GM21528 (cell line): ENCODE data around the gene IFIH1.
A peak's percentile ranks its signal among the peaks of the same experiment; 100 is the strongest.

Experiments
- ATAC-seq: cut with Tn5 transposase; IDR thresholded peaks from one replicate; pipeline ENCODE4 v1.9.1; 2021; ENCODE audit warnings: mild to moderate bottlenecking, moderate library complexity; ENCODE audit not compliant: unreplicated experiment, low FRiP score

The IFIH1 gene

GRCh38 chr2:162318328-162319180 is at the start of gene IFIH1:
Gene IFIH1, minus strand, starts transcription at chr2:162318684. Its CDS starts 377 bp downstream, at chr2:162318307.
- ATAC-seq: peak; percentile 83

GRCh38 chr2:162365392-162365791 is 46.9 kb upstream of the IFIH1 start:
- ATAC-seq: no peak

GRCh38 chr2:162344617-162344950 is 26.1 kb upstream of the IFIH1 start:
- no peak for ATAC-seq

- ATAC-seq: peak; percentile 100
Measured at GRCh38 chr2:162343824-162344616, 25.5 kb upstream of the IFIH1 start, which contains the start of gene GCA. Gene GCA, plus strand, starts transcription at chr2:162344132. Its CDS starts 117 bp downstream, at chr2:162344249.

- ATAC-seq: no peak
Measured at GRCh38 chr2:162343492-162343823, 25.0 kb upstream of the IFIH1 start.

- no peak for ATAC-seq
Measured at GRCh38 chr2:162342841-162343240, 24.4 kb upstream of the IFIH1 start.

- ATAC-seq: no peak
Measured at GRCh38 chr2:162342321-162342720, 23.8 kb upstream of the IFIH1 start.

- ATAC-seq: no peak
Measured at GRCh38 chr2:162340822-162341221, 22.3 kb upstream of the IFIH1 start.

- ATAC-seq: no peak
Measured at GRCh38 chr2:162337868-162338267, 19.4 kb upstream of the IFIH1 start.

GRCh38 chr2:162333968-162334367 is 15.5 kb upstream of the IFIH1 start:
- ATAC-seq: peak; percentile 50

GRCh38 chr2:162330881-162331280 is 12.4 kb upstream of the IFIH1 start:
- no peak for ATAC-seq

- peak; percentile 76 for ATAC-seq
Measured at GRCh38 chr2:162328424-162329157, 10.1 kb upstream of the IFIH1 start.

GRCh38 chr2:162327806-162328205 is 9.3 kb upstream of the IFIH1 start:
- ATAC-seq: no peak

- no peak for ATAC-seq
Measured at GRCh38 chr2:162327134-162327769, 8.8 kb upstream of the IFIH1 start.

GRCh38 chr2:162324953-162325352 is 6.5 kb upstream of the IFIH1 start:
- ATAC-seq: no peak

GRCh38 chr2:162320864-162321517 is 2.5 kb upstream of the IFIH1 start:
- ATAC-seq: no peak

GRCh38 chr2:162317861-162318327 is 590 bp downstream of the IFIH1 start:
- peak; percentile 15 for ATAC-seq

- no peak for ATAC-seq
Measured at GRCh38 chr2:162317058-162317742, 1.3 kb downstream of the IFIH1 start.

GRCh38 chr2:162316590-162316989 is 1.9 kb downstream of the IFIH1 start:
- ATAC-seq: no peak
